Mesothelial cell of epicardium (in vitro differentiated cells): ENCODE data around the gene ELK4. TPM values are rescaled to one million over a fixed set of nuclear protein-coding genes. Genes with fewer than 3 reads are reported as not detected.

Source experiments
- DNase-seq, 2 experiments: peaks; one replicate each; pipeline ENCODE4 v3.0.0; 2021; ENCODE audit warnings: low spot score in 2 of 2; ENCODE audit not compliant: unreplicated experiment in 2 of 2
- H3K27ac Mint-ChIP-seq: 2 replicates; pipeline ENCODE4 v1.8.0; 2021; ENCODE audit warnings: mixed read lengths
- H3K27me3 Mint-ChIP-seq: 2 replicates; pipeline ENCODE4 v1.8.0; 2021; ENCODE audit warnings: low read depth, mixed read lengths
- H3K36me3 Mint-ChIP-seq: 2 replicates; pipeline ENCODE4 v1.8.0; 2021; ENCODE audit warnings: mixed read lengths
- H3K4me1 Mint-ChIP-seq: 2 replicates; pipeline ENCODE4 v1.8.0; 2021; ENCODE audit warnings: mixed read lengths
- H3K4me3 Mint-ChIP-seq: 2 replicates; pipeline ENCODE4 v1.8.0; 2021; ENCODE audit warnings: mild to moderate bottlenecking, moderate library complexity, mixed read lengths
- H3K9me3 Mint-ChIP-seq: 2 replicates; pipeline ENCODE4 v1.8.0; 2021; ENCODE audit warnings: mixed read lengths
- CTCF ChIP-seq: fragments of 200-600 bp; sonication (generic); IDR thresholded peaks from one replicate; pipeline ENCODE4 v1.5.0; 2021; ENCODE audit warnings: antibody characterized with exemption; ENCODE audit not compliant: unreplicated experiment
- total RNA-seq: library from RNA; stranded (reverse); gene quantifications from 3 replicates; pipeline ENCODE4 v1.2.1, GENCODE V29; 2021

The ELK4 gene
- total RNA-seq, 1 donor from 2014 or later, result 36.8 TPM

- Mint-ChIP-seq H3K36me3 (no peaks in the 10 kb centered on the region), H3K27me3 (no peaks in the 10 kb centered on the region), H3K4me1 (peaks cover 35% of the 10 kb centered on the region), H3K27ac (no peak overlapping the region), H3K9me3 (no peaks in the 10 kb centered on the region), H3K4me3 (no peak overlapping the region)
- DNase-seq, result no peak
- TF ChIP-seq CTCF, result no peak
Observed at GRCh38 chr1:205677167-205677566, 45.4 kb upstream of the ELK4 start.

GRCh38 chr1:205676597-205676996 lies 44.8 kb upstream of the ELK4 start:
- TF ChIP-seq CTCF, result no peak
- H3K4me3 Mint-ChIP-seq, result no peak overlapping the region
- no peak overlapping the region for H3K27ac Mint-ChIP-seq
- peaks cover 40% of the 10 kb centered on the region for H3K4me1 Mint-ChIP-seq
- DNase-seq, result no peak
- H3K36me3 Mint-ChIP-seq, result no peaks in the 10 kb centered on the region
- no peaks in the 10 kb centered on the region for H3K9me3 Mint-ChIP-seq
- no peaks in the 10 kb centered on the region for H3K27me3 Mint-ChIP-seq

DNA sequence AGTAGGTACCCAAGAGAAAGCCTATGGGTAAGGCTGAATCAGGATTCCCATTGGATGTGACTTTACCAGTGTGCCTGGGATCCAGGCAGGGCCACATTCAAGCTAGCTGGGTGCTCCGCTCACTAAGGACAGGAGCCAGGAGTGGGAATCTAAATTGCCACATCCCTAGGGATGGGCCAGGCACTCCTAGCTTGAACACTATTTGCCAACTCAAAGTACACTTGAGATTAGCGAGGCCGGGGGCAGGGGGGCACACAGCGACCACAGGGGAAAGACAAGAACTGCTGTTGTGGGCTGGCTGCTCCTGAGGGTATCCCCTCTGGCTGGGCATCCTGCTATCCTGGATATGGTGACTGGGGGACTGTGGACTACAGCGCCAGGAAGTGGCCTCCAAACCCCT lies 44.2 kb upstream of the ELK4 start:
- Mint-ChIP-seq H3K36me3 (no peaks in the 10 kb centered on the region), H3K9me3 (no peaks in the 10 kb centered on the region), H3K27me3 (no peaks in the 10 kb centered on the region), H3K4me3 (no peak overlapping the region), H3K4me1 (peaks cover 43% of the 10 kb centered on the region), H3K27ac (no peak overlapping the region)
- no peak for DNase-seq
- TF ChIP-seq CTCF, result no peak

GRCh38 chr1:205675247-205675646 lies 43.4 kb upstream of the ELK4 start:
- H3K4me3 Mint-ChIP-seq, result no peak overlapping the region
- no peaks in the 10 kb centered on the region for H3K36me3 Mint-ChIP-seq
- no peak for DNase-seq
- no peaks in the 10 kb centered on the region for H3K9me3 Mint-ChIP-seq
- peaks cover 45% of the 10 kb centered on the region for H3K4me1 Mint-ChIP-seq
- TF ChIP-seq CTCF, result no peak
- no peak overlapping the region for H3K27ac Mint-ChIP-seq
- H3K27me3 Mint-ChIP-seq, result no peaks in the 10 kb centered on the region

DNA sequence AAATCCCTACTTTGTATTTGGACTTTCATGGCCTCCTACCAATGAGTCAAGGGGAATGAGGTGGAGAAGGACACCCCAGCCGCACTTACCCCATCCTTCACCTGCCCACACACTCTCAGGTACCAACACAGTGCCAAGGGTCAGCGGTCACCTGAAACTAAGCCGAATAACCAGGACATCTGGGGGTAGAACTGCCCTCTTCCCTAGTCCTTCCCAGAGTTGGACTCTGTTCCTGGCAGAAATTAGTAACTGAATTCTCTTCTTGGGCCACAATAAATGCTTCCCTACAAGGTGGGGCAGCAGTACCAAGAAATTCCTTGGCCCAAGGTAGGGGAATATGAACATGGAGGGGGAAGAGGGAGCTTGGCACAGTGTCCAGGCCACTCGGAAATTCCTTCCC lies 41.2 kb upstream of the ELK4 start:
- peaks cover 48% of the 10 kb centered on the region for H3K4me1 Mint-ChIP-seq
- no peak for DNase-seq
- H3K27ac Mint-ChIP-seq, result peak overlapping the region; percentile 94
- peaks cover 3% of the 10 kb centered on the region for H3K27me3 Mint-ChIP-seq
- TF ChIP-seq CTCF, result no peak
- no peaks in the 10 kb centered on the region for H3K36me3 Mint-ChIP-seq
- no peaks in the 10 kb centered on the region for H3K9me3 Mint-ChIP-seq
- no peak overlapping the region for H3K4me3 Mint-ChIP-seq

- H3K36me3 Mint-ChIP-seq, result no peaks in the 10 kb centered on the region
- peaks cover 3% of the 10 kb centered on the region for H3K27me3 Mint-ChIP-seq
- DNase-seq, result no peak
- H3K4me1 Mint-ChIP-seq, result peaks cover 49% of the 10 kb centered on the region
- H3K9me3 Mint-ChIP-seq, result no peaks in the 10 kb centered on the region
- no peak for TF ChIP-seq CTCF
- peak overlapping the region; percentile 94 for H3K27ac Mint-ChIP-seq
- H3K4me3 Mint-ChIP-seq, result no peak overlapping the region
Observed at GRCh38 chr1:205672395-205672889, 40.6 kb upstream of the ELK4 start.
